ENCODE data around the gene UNC45A. TPM values are rescaled to one million over a fixed set of nuclear protein-coding genes. Genes with fewer than 3 reads are reported as not detected.
A peak's percentile ranks its signal among the peaks of the same experiment; 100 is the strongest.

Gene UNC45A
- total RNA-seq, 1 experiment from 2014 or later = 68.4 TPM

DNA sequence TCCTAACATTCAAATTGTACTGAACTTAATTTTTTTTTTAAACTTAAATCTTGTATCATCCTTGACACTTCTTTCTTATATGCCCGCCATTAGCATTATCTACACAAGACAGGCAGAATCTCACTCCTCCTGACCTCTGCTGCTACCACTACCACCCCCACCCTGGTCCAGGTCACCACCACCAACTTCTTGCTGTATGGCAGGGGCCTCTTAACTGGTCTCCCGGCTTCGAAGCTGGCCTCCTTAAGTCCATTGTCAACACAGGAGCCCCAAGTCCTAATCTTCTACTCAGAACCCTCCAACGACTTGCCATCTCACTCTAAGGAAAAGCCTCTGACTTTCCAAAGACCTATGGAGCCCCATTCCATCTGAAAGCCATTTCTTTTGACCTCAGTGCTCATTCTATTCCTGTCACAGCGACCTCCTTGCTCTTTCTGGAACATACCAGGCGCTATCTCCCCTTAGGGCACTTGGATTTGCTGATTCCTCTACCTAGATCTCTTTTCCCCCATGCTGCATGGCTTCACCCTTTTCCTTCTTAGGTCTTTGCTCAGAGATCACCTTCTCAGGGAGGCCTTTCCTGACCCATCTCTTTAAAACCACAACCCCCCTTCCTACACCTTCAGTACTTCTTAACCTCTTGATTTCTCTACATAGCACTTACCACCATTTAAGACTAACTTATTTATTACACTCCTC is 56.7 kb downstream of the UNC45A start:
- no TSS peak for BruUV-seq (replicated peaks)
- CTCF ChIA-PET = no interaction called here
- Histone ChIP-seq H3K9me3 (ENCODE audit: low read length) (no peaks in the 10 kb centered on the region), H3K27ac (ENCODE audit: low read length) (no peak overlapping the region), H2AFZ (ENCODE audit: low read length) (no peak overlapping the region), H3K79me2 (ENCODE audit: low read length) (peaks cover 90% of the 10 kb centered on the region), H4K20me1 (ENCODE audit: low read length) (peaks cover 10% of the 10 kb centered on the region; the same call in 1 of the 2 replicates), H3K4me2 (ENCODE audit: low read length) (peak overlapping the region; percentile 3), H3F3A (ENCODE audit: low read length, unreplicated experiment) (no peaks in the 10 kb centered on the region), H3K36me3 (ENCODE audit: low read depth, low read length) (no peaks in the 10 kb centered on the region), H3K4me3 (ENCODE audit: low read length) (no peak overlapping the region), H3K4me1 (ENCODE audit: insufficient read depth, low read length) (peaks cover 5% of the 10 kb centered on the region; the same call in 1 of the 2 replicates), H3K27me3 (ENCODE audit: low read length) (no peaks in the 10 kb centered on the region), H3K9ac (ENCODE audit: low read length) (no peak overlapping the region), H3K9me2 (replicated peaks; ENCODE audit: low read length) (no peaks in the 10 kb centered on the region)
- POLR2A ChIA-PET (ENCODE audit: unreplicated experiment) = no interaction called here
- no peak for ATAC-seq
- DNase-seq = no peak
- intact Hi-C loops (cut with micrococcal nuclease) = loop anchor here (5.0 kb wide), 2 partner anchors 34 to 59 kb away; partner anchors contain the start of gene HDDC3
- TF ChIP-seq, protein P1, sequence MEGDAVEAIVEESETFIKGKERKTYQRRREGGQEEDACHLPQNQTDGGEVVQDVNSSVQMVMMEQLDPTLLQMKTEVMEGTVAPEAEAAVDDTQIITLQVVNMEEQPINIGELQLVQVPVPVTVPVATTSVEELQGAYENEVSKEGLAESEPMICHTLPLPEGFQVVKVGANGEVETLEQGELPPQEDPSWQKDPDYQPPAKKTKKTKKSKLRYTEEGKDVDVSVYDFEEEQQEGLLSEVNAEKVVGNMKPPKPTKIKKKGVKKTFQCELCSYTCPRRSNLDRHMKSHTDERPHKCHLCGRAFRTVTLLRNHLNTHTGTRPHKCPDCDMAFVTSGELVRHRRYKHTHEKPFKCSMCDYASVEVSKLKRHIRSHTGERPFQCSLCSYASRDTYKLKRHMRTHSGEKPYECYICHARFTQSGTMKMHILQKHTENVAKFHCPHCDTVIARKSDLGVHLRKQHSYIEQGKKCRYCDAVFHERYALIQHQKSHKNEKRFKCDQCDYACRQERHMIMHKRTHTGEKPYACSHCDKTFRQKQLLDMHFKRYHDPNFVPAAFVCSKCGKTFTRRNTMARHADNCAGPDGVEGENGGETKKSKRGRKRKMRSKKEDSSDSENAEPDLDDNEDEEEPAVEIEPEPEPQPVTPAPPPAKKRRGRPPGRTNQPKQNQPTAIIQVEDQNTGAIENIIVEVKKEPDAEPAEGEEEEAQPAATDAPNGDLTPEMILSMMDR (conservative IDR thresholded peaks at IDR 0.05; ENCODE audit: low read depth, low read length) = no peak
- TF ChIP-seq EZH2phosphoT487 (IDR thresholded peaks at IDR 0.05; ENCODE audit: borderline replicate concordance, low read length) (no peak), EZH2 (IDR thresholded peaks at IDR 0.05; ENCODE audit: low read length, unreplicated experiment) (no peak)

DNA sequence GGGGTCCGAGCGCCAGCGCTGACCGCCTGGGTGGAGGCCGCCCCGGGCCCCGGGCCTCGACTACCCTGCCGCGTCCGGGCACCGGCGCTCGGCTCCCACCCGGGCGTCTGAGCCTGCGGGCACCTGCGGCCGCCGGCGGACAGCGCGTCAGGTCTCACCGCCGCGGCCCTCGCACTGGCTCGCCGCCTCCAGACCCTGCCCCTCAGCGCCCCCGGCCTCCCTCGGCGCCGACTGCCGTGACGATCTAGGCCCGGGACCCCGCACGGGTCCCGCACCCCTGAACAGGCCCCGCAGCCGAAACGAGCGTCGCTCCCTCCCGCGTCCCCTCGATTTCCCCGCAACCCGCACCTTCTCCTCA is 59.0 kb downstream of the UNC45A start:
- Histone ChIP-seq H2AFZ (ENCODE audit: low read length) (peak overlapping the region; percentile 91), H3K27me3 (ENCODE audit: low read length) (no peaks in the 10 kb centered on the region), H3K4me1 (ENCODE audit: insufficient read depth, low read length) (peaks cover 5% of the 10 kb centered on the region; the same call in 1 of the 2 replicates), H3K9ac (ENCODE audit: low read length) (peak overlapping the region; percentile 94), H3K4me2 (ENCODE audit: low read length) (peak overlapping the region; percentile 92), H3K9me2 (replicated peaks; ENCODE audit: low read length) (no peaks in the 10 kb centered on the region), H3K4me3 (ENCODE audit: low read length) (peak overlapping the region; percentile 72), H3K27ac (ENCODE audit: low read length) (peak overlapping the region; percentile 58), H3K79me2 (ENCODE audit: low read length) (peaks cover 67% of the 10 kb centered on the region), H3F3A (ENCODE audit: low read length, unreplicated experiment) (no peaks in the 10 kb centered on the region), H3K9me3 (ENCODE audit: low read length) (no peaks in the 10 kb centered on the region), H3K36me3 (ENCODE audit: low read depth, low read length) (peaks cover 10% of the 10 kb centered on the region), H4K20me1 (ENCODE audit: low read length) (no peaks in the 10 kb centered on the region)
- ATAC-seq (peak; percentile 7), DNase-seq (no peak)
- TF ChIP-seq, protein P1 (conservative IDR thresholded peaks at IDR 0.05; ENCODE audit: low read depth, low read length) = no peak
- TF ChIP-seq EZH2phosphoT487 (IDR thresholded peaks at IDR 0.05; ENCODE audit: borderline replicate concordance, low read length) = no peak
- no peak for TF ChIP-seq EZH2 (IDR thresholded peaks at IDR 0.05; ENCODE audit: low read length, unreplicated experiment)
- intact Hi-C loops (cut with micrococcal nuclease) = loop anchor here (5.0 kb wide), 2 partner anchors 37 to 62 kb away; partner anchors contain the start of gene HDDC3
- no TSS peak for BruUV-seq (replicated peaks)
- ChIA-PET POLR2A (ENCODE audit: unreplicated experiment) (interaction anchor here (1.0 kb wide), 1 partner anchor 45 kb away, joined by 4 read pairs; no protein-coding TSS in a partner anchor), CTCF (no interaction called here)
